COLO829 (cell line): ENCODE results near the gene SLC39A9.
"Not testable (repeated sequence)": the region's sequence is repeated elsewhere in the genome, so short reads cannot be mapped to it uniquely, and the experiment has no call there.

Source experiments
- DNase-seq: peaks from one replicate; pipeline ENCODE4 v3.0.0; 2012; ENCODE audit warnings: low spot score

The SLC39A9 gene

DNA sequence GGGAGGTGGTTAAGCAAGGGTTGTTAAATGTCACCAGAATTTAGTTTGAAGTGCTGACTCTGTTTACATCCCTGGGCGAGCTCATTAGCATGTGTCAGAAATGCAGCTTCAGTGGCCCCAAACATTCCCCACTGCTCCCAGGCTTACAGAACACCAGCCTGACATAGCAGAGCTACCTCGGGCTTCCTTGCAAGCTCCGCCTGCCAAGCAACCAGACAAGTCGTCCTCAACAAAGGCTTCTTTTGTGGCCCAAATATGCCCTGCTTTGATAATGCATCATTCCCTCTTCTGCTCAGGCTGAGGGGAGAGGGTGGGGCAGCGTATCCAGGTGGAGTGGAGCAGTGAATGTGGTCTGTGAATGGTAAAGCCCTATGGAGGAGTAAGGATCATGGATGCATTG is 28.4 kb upstream of the SLC39A9 start:
- peak; percentile 16 for DNase-seq

DNA sequence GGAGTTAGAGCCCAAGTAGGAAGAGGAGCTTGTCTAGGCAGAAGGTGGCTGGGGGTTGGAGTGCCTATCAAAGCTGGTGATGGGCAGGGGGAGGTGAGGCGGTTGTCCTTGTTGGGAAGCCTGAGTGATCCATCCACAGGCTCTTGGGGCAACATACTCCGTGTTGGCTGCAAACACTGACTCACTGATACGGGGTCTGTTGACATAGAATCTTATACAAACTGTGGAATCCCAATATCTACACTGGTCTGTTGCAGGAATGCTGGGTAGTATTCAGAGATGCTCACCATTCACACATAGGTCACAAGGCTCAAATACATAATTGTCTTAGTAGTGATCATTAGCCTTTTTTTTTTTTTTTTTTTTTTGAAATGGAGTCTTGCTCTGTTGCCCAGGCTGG is 26.3 kb upstream of the SLC39A9 start:
- no peak for DNase-seq

GRCh38 chr14:69373104-69373503 is 25.4 kb upstream of the SLC39A9 start:
- no peak for DNase-seq

- DNase-seq = no peak
These were observed 24.3 kb upstream of the SLC39A9 start for GRCh38 chr14:69374235-69374634.

DNA sequence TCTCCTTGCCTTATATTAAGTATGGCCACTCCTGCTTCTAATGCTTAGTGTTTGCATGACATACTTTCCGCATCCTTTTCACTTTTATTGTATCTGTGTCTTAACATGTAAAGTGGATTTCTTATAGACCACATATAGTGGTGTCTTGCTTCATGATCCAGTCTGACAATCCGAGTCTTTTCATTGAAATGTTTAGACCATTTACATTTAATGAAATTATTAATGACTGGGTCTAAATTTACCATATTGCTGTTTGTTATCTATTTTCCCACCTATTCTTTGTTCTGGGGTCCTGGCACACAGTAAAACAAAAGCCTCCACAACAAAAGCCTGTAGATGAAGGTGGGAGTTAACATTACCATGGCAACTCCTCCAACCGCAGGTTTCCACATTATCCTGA is 23.3 kb upstream of the SLC39A9 start:
- no peak for DNase-seq

DNA sequence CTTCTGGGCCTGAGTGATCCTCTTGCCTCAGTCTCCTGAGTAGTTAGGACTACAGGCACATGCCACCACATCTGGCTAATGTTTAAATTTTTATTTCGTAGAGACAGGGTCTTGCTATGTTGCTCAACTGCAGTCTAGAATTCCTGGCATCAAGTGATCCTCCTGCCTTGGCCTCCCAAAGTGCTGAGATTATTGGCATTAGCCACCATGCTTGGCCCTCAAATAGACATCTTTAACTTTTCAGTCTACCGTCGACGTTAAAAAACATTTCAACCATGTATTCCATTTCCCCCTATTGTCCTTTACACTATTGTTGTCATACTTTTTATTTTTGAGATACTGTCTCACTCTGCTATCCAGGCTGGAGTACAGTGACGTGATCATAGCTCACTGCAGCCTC is 22.8 kb upstream of the SLC39A9 start:
- DNase-seq = no peak

- peak; percentile 17 for DNase-seq
These were observed 22.1 kb upstream of the SLC39A9 start for GRCh38 chr14:69376439-69376838.

DNA sequence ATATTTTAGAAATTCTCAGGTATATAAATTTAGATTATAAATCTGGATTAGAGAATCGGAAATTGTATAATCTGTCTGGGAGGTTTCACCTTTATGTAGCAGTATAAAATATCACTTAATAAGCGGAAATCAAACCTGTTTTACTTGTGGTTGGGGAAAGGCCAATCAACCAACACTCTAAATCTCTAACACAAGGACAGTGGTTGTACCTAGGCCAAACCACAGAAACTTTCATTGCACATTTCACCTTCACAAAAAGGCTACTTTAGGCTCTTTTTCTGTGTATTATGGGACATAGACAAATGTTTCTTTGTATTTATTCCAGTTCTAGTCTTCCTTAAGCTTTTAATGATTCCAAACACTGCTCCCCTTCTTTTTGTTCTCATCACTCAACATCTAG is 20.2 kb upstream of the SLC39A9 start:
- DNase-seq = peak; percentile 20

DNA sequence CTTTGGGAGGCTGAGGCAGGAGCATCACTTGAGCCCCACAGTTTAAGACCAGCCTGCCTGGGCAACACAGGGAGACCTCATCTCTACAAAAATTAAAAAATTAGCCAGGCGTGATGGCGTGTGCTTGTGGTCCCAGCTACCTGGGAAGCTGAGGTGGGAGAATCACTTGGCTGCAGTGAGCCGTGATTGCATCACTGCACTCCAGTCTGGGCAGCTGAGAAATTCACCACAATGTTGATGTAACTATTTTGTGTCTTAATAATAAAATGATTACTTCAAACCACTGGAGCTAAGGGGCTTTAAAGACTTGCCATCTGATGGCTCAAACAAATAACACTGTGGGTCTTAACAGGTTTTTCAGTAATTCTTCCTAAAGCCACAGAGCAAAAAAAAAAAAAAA is 11.2 kb upstream of the SLC39A9 start:
- DNase-seq = no peak

DNA sequence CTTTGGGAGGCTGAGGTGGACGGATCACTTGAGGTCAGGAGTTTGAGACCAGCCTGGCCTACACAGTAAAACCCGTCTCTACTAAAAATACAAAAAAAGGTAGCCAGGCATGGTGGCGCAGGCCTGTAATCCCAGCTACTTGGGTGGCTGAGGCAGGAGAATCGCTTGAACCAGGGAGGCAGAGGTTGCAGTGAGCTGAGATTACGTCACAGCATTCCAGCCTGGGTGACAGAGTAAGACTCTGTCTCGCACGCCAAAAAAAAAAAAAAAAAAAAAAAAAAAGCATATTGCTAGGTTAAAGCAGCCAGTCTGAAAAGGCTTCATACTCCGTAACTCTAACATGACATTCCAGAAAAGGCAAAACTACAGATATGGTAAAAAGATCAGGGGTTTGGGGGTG is 7.1 kb upstream of the SLC39A9 start:
- not testable (repeated sequence) for DNase-seq

DNA sequence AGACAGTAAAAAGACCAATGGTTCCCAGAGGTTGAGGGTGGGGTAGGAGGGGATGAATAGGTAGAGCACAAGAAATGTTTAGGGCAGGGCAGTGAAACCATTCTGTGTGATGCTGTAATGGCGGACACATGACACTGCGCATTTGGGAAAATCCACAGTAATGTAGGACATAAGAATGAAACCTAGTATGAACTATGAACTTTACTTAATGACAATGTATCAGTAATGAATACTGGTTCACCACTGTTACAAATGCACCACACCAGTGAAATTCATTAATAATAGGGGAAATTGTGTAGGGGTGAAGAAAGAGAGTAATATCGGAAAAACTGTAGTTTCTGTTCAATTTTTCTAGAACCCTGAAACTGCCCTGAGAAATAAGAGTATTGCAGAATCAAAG is 6.0 kb upstream of the SLC39A9 start:
- DNase-seq = no peak

- DNase-seq = no peak
These were observed 2.6 kb upstream of the SLC39A9 start for GRCh38 chr14:69395929-69396328.

- DNase-seq = no peak
These were observed 322 bp downstream of the SLC39A9 start for GRCh38 chr14:69398818-69399210.

DNA sequence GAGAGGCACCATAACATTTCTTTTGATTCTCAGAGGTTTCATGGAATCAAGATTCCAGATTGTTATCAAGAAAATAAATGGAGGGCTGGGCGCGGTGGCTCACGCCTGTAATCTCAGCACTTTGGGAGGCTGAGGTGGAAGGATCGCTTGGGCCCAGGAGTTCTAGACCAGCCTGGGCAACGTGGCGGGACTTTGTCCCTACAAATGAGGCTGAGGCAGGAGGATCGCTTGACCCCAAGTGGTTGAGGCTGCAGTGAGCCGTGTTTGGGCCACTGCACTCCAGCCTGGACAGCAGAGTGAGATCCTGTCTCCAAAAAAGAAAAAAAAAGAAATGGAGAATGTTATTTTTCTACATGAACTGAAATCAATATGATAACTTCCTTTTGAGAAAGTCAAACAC is 1.3 kb downstream of the SLC39A9 start:
- no peak for DNase-seq

- no peak for DNase-seq
These were observed 1.7 kb downstream of the SLC39A9 start for GRCh38 chr14:69400154-69400553.

- DNase-seq = no peak
These were observed 3.3 kb downstream of the SLC39A9 start for GRCh38 chr14:69401841-69402240.

GRCh38 chr14:69404478-69404877 is 6.0 kb downstream of the SLC39A9 start:
- DNase-seq = no peak

GRCh38 chr14:69404883-69405282 is 6.4 kb downstream of the SLC39A9 start:
- no peak for DNase-seq

- no peak for DNase-seq
These were observed 7.3 kb downstream of the SLC39A9 start for GRCh38 chr14:69405762-69406161.

DNA sequence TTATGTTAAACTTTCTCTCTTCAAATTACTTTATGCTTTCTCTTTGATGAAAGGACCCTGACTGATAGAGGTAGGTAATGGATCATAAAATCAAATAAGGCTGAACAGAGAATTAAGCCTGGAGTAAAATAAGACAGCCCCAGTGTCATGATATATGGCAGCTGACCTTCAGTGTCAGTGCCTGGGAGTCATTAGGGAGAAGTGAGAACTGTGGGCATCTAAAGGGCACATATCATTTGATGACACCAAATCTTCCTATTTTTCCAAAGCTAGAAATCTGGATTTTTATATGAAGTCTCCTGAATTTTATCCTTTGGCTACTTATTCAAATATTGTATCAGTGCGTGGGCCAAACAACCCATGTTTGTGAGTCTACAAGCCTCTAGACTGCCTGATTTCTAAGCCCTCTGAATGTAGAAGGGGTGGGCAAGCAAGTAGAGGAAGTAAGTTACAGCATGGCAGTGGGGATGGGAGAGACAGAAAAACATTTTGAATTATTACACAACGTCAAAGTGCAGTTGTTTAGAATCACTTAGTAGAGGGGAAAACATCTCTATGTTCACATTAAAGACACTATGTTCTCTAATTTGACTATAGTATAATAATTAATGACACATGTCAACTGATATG is 10.0 kb downstream of the SLC39A9 start:
- DNase-seq = no peak

DNA sequence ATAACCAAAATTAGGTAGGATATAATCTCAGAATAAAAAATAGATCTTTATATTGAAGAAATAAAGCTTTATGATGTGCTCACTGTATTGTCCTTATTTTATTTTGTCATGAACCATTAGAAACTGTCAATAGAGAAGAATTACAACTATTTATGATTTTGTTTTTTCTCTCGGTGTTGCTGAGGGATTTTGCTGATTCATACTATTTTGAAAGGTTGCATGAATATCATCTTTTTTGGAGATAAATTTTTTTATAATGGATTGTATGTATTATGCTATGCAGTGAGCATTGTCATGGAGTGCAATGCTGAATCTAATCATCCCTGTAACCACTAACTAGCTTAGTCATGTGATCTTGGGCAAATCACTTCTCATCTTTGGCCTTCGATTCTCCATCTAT is 15.0 kb downstream of the SLC39A9 start:
- DNase-seq = no peak

DNA sequence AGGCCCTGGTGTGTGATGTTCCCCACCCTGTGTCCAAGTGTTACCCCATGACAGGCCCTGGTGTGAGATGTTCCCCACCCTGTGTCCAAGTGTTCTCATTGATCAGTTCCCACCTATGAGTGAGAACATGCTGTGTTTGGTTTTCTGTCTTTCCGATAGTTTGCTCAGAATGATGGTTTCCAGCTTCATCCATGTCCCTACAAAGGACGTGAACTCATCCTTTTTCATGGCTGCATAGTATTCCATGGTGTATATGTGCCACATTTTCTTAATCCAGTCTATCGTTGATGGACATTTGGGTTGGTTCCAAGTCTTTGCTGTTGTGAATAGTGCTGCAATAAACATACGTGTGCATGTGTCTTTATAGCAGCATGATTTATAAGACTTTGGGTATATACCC is 17.6 kb downstream of the SLC39A9 start:
- DNase-seq = not testable (repeated sequence)

- DNase-seq = no peak
These were observed 24.8 kb downstream of the SLC39A9 start for GRCh38 chr14:69423279-69423678.

DNA sequence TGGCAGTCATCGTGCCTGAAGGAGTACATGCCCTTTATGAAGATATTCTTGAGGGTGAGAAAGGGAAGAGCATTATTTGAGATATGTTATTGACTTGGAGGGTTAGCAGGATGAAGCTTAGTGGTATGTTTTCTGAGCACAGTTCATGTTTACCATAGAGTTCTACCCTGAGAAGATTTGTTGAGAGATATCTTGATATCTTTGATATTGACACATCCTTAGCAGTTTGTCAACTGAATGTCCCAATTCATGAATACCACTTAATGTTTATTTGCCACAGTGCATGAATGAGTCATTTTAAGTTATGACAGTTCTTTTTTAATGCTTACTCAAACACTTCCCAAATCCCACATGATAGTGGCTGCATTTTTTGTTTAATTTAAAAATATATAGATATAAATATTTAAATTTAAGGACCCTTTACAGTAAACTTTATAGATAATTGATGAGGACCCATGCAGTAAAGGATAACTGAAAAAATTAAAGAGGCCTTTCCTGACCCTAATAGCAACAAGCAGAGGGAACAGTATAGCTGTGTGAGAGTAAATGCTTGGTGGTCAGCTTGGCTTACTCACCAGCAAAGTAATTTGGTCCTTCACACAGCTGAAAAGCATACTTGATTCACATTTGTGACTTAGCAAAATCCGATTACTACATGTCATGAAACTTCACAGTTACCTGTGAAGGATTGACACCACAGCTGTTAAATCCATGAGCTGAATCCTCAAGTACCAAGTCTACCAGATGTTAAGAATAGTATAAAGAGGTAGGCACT is 25.8 kb downstream of the SLC39A9 start:
- DNase-seq = peak; percentile 42
